Small intestine (tissue), 7 donors: ENCODE measurements around the gene OCA2. TPM values are rescaled to one million over a fixed set of nuclear protein-coding genes. Genes with fewer than 3 reads are reported as not detected.

Experiments
- DNase-seq, 2 donors: peaks; one replicate each; pipeline versions ENCODE4 v3.0.0 to v3.0.0-alpha.2; 2013
- FAIRE-seq: peaks from 2 replicates; lab custom pipeline; 2012; peaks lifted over from hg19 to GRCh38; lab: Jason Lieb, UNC
- H3K27ac ChIP-seq, 3 donors: one replicate each; pipeline ENCODE4 v1.5.1; 2013; ENCODE audit warnings: low read length in 2 of 3, mild to moderate bottlenecking in 2 of 3, control low read depth in 1 of 3, inconsistent platforms in 1 of 3, low read depth in 1 of 3, moderate library complexity in 1 of 3
- H3K27me3 ChIP-seq, 3 donors: one replicate each; pipeline ENCODE4 v1.6.1; 2013; ENCODE audit warnings: low read length in 3 of 3, inconsistent platforms in 1 of 3; ENCODE audit not compliant: control insufficient read depth in 3 of 3, insufficient read depth in 3 of 3
- H3K36me3 ChIP-seq, 3 donors: one replicate each; pipeline ENCODE4 v1.6.1; 2013; ENCODE audit warnings: low read length in 3 of 3, inconsistent platforms in 1 of 3, low read depth in 1 of 3, mild to moderate bottlenecking in 1 of 3, moderate library complexity in 1 of 3; ENCODE audit not compliant: control insufficient read depth in 3 of 3, insufficient read depth in 2 of 3
- H3K4me1 ChIP-seq, 3 donors: one replicate each; pipeline ENCODE4 v1.6.1; 2013; ENCODE audit warnings: low read length in 2 of 3, inconsistent platforms in 1 of 3, low read depth in 1 of 3, mild to moderate bottlenecking in 1 of 3, moderate library complexity in 1 of 3; ENCODE audit not compliant: control insufficient read depth in 3 of 3, insufficient read depth in 2 of 3
- H3K4me3 ChIP-seq, 3 donors: one replicate each; pipeline ENCODE4 v1.5.1; 2013; ENCODE audit warnings: low read length in 3 of 3, control low read depth in 1 of 3, inconsistent platforms in 1 of 3, low read depth in 1 of 3, mild to moderate bottlenecking in 1 of 3, moderate library complexity in 1 of 3
- H3K9me3 ChIP-seq, 2 donors: one replicate each; pipeline ENCODE4 v1.6.1; 2013; ENCODE audit warnings: low read depth in 1 of 2, low read length in 1 of 2; ENCODE audit not compliant: control insufficient read depth in 2 of 2, insufficient read depth in 1 of 2
- WGBS, 3 donors: extraction: QIAGEN DNeasy Blood & Tissue Kit; methylation state at CpG; one replicate each; pipeline ENCODE4 v1.1.7; 2013; 5-methylcytosine and 5-hydroxymethylcytosine counted together
- polyA plus RNA-seq, 4 donors: library from polyadenylated mRNA; stranded (reverse) in 3 of 4; unstranded in 1 of 4; fragments of 200-250 nt in 3 of 4; fragments of 120-200 nt in 1 of 4; gene quantifications; one replicate each; pipeline versions ENCODE4 v1.2.1 to v1.2.3, GENCODE V29; 2013
- donor health status: healthy with polysubstance abuse.
- donor health status: control.
- donor health status: control.
- donor health status: Bipolar disorder and iron deficiency.
- donor health status: healthy.

The OCA2 gene
- polyA plus RNA-seq, 4 donors, result 0.07 to 5.9 TPM; not detected in 2

DNA sequence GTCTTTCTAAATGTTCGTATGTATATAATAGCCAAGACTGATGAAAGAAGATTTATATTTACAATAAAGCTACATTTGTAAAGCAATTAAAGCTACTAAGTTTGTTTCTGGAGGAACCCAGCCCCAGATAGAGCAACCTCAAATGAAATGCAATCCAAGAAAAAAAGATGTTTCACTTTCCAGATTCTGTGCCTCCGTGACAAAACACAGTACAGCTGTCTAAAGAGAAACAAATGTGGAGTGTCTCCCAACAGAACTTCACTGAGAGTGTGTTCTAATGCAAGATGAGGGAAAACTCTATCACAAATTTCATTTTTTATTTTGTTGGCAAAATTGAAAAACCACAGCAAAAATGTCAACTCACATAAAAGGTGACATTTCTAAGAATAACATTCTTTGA is 317.0 kb downstream of the OCA2 start:
- Histone ChIP-seq H3K4me3 (no peak overlapping the region), H3K4me1 (no peaks in the 10 kb centered on the region), H3K9me3 (no peaks in the 10 kb centered on the region), H3K27ac (no peak overlapping the region), H3K27me3 (no peaks in the 10 kb centered on the region), H3K36me3 (no peaks in the 10 kb centered on the region)
- FAIRE-seq (no peak), DNase-seq (no peak)
- WGBS, 3 donors, result 57 to 86% (median 78%) methylated on average over 2 of the region's 2 CpGs

DNA sequence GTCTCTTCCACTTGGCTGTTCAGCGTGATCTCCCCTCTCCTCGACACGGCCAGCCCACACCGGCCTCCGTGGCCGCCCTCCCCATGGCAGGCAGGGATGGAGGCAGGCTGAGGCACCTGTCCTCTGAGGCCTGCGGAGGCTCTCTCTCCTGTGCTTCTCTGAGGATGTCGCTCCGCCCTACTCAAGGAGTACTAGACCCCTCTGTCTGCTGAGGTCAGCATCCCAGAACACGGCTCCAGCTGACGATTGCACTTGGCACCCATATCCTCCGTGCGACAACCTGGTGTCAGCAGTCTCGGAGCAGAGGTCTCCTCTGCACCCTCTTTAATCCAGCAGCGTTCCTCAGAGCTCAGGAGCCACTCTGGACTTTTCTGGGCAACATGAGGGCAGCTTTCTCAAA is 322.6 kb downstream of the OCA2 start:
- Histone ChIP-seq H3K4me3 (no peak overlapping the region), H3K27me3 (no peaks in the 10 kb centered on the region), H3K36me3 (no peaks in the 10 kb centered on the region), H3K4me1 (no peaks in the 10 kb centered on the region), H3K9me3 (no peaks in the 10 kb centered on the region), H3K27ac (no peak overlapping the region)
- DNase-seq (no peak), FAIRE-seq (no peak)
- WGBS, 3 donors, result 90 to 93% (median 92%) methylated on average over 15 of the region's 15 CpGs

- H3K27me3 ChIP-seq, result no peaks in the 10 kb centered on the region
- H3K27ac ChIP-seq, result no peak overlapping the region
- FAIRE-seq (no peak), DNase-seq (no peak)
- H3K9me3 ChIP-seq, result peaks cover 0 to 7% of the 10 kb centered on the region in 2 donors
- no peaks in the 10 kb centered on the region for H3K4me1 ChIP-seq
- no peak overlapping the region for H3K4me3 ChIP-seq
- H3K36me3 ChIP-seq, result no peaks in the 10 kb centered on the region
- 82 to 90% (median 87%) methylated on average over 9 of the region's 9 CpGs for WGBS, 3 donors
These were observed 324.5 kb downstream of the OCA2 start for GRCh38 chr15:27774638-27775037.

- H3K9me3 ChIP-seq, result peaks cover 0 to 7% of the 10 kb centered on the region in 2 donors
- no peak overlapping the region for H3K27ac ChIP-seq
- no peaks in the 10 kb centered on the region for H3K27me3 ChIP-seq
- FAIRE-seq, result no peak
- no peaks in the 10 kb centered on the region for H3K4me1 ChIP-seq
- no peaks in the 10 kb centered on the region for H3K36me3 ChIP-seq
- no peak for DNase-seq
- no peak overlapping the region for H3K4me3 ChIP-seq
- WGBS, 3 donors, result 89 to 92% (median 92%) methylated on average over 6 of the region's 6 CpGs
These were observed 324.9 kb downstream of the OCA2 start for GRCh38 chr15:27774191-27774590.

GRCh38 chr15:27771892-27772291 is 327.2 kb downstream of the OCA2 start:
- no peak for DNase-seq
- WGBS, 3 donors, result 91 to 94% (median 91%) methylated on average over 7 of the region's 7 CpGs
- H3K4me1 ChIP-seq, result no peaks in the 10 kb centered on the region
- peaks cover under 1 to 9% of the 10 kb centered on the region in 2 donors for H3K9me3 ChIP-seq
- FAIRE-seq, result no peak
- H3K4me3 ChIP-seq, result no peak overlapping the region
- no peaks in the 10 kb centered on the region for H3K27me3 ChIP-seq
- H3K27ac ChIP-seq, result no peak overlapping the region
- H3K36me3 ChIP-seq, result no peaks in the 10 kb centered on the region

DNA sequence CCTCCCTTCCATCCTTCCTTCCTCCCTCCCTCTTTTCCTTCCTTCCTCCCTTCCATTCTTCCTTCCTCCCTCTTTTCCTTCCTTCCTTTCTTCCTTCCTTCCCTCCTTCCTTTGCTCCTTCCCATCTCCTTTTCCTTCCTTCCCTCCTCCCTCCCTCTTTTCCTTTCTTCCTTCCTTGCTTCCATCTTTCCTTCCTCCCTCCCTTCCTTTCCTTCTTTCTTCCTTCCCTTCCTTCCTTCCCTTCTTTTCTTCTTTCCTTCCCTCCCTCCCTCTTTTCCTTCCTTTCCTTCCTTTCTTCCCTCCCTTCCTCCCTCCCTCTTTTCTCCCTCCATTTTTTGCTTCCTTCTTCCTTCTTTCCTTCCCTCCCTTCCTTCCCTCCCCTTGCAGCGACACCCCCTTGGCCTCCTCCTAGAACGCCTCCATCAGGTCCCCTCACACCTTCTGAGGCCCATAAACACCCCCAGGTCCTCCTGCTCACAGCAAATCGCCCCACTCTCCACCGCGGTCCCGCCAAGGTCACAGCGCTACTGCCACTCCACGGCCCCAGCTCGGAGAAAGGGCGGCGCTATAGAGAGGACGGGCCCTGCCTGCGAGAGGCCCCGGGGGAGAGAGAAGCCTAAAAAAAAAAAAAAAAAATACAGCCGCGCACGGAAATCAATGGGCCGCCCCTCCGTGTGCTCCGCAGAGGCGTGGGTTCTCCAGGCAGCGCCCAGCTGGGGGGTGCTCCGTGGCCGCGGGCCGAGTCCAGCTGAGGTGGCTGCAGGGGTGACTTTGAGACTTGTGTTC is 328.2 kb downstream of the OCA2 start:
- DNase-seq, result no peak
- H3K36me3 ChIP-seq, result no peaks in the 10 kb centered on the region
- H3K27ac ChIP-seq, result no peak overlapping the region
- 93 to 96% (median 95%) methylated on average over 26 of the region's 26 CpGs for WGBS, 3 donors
- no peak for FAIRE-seq
- H3K27me3 ChIP-seq, result no peaks in the 10 kb centered on the region
- peaks cover 6 to 9% of the 10 kb centered on the region in 2 donors for H3K9me3 ChIP-seq
- H3K4me1 ChIP-seq, result no peaks in the 10 kb centered on the region
- H3K4me3 ChIP-seq, result no peak overlapping the region

DNA sequence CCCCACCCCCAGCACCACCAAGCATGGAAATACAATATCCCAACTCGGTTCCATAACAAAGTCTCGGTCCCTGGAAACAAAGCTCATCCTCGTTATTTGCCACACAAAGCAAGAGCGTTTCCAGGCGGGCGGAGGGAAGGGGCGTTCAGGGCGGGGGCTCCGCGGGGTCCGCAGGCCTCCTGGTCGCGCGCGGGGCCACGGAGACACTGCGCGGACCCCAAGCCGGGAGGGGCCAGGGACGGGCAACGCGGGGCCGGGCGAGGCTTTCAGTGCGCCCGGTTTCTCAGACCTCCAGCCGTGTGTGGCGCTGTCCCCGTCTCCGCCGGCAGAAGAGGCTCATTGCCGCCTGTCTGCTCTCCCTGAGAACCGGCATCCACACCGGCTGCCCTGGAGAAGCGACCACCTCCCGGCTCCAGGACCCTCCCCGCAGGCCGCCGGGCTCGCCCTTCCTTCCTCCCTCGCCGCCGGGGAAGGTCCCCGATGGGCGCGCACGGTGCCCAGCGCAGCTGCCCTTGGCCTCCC is 329.0 kb downstream of the OCA2 start:
- Histone ChIP-seq H3K27ac (no peak overlapping the region), H3K4me1 (no peaks in the 10 kb centered on the region), H3K4me3 (no peak overlapping the region), H3K9me3 (peaks cover 6 to 9% of the 10 kb centered on the region in 2 donors), H3K36me3 (no peaks in the 10 kb centered on the region), H3K27me3 (no peaks in the 10 kb centered on the region)
- FAIRE-seq (no peak), DNase-seq (no peak)
- WGBS, 3 donors, result 88 to 95% (median 95%) methylated on average over 43 to 48 of the region's 48 CpGs

DNA sequence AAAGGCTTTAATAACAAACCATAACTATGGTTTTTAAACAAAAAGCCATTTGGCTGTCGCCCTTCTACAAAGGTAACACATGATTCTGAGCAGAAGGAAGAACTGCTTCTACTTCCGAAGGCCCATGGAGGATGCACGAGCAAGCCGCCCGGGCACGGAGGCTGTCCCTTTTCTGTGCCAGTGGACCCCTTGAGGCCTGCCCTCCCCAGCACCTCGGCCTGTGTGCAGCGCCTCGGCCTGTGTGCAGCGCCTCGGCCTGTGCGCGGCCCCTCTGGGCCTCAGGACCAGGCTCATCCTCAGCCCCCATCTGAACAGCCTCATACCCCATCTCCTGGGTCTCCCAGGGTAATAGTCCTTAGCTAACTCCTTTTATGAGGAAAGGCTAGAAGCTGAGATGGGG is 329.5 kb downstream of the OCA2 start:
- Histone ChIP-seq H3K4me1 (no peaks in the 10 kb centered on the region), H3K4me3 (no peak overlapping the region), H3K36me3 (no peaks in the 10 kb centered on the region), H3K27me3 (no peaks in the 10 kb centered on the region), H3K9me3 (peaks cover 6 to 9% of the 10 kb centered on the region in 2 donors), H3K27ac (no peak overlapping the region)
- WGBS, 3 donors, result 84 to 97% (median 93%) methylated on average over 9 to 13 of the region's 13 CpGs
- no peak for FAIRE-seq
- no peak for DNase-seq
